Panc1 (cell line): ENCODE measurements around the gene VPS29. TPM values are rescaled to one million over a fixed set of nuclear protein-coding genes. Genes with fewer than 3 reads are reported as not detected.
"Not testable (repeated sequence)": the region's sequence is repeated elsewhere in the genome, so short reads cannot be mapped to it uniquely, and the experiment has no call there.

ENCODE experiments used
- ATAC-seq: fragments of 200-7000 bp; cut with Tn5 transposase; 2 replicates; pipeline ENCODE4 v1.9.1; 2020; ENCODE audit warnings: mild to moderate bottlenecking, moderate library complexity
- BruUV-seq: library from RNA; stranded (reverse); fragments of 400-500 nt; replicated peaks from 2 replicates; lab custom pipeline; 2021; lab: Mats Ljungman, UMichigan
- CTCF ChIA-PET: fragments of 300-600 bp; sonication (Branson Sonifier 250); formaldehyde crosslinking; loops from one replicate; lab custom pipeline; 2022; ENCODE audit warnings: antibody characterized with exemption; lab: Charles Lee
- POLR2A ChIA-PET: fragments of 300-600 bp; sonication (Branson Sonifier 250); formaldehyde crosslinking; loops from one replicate; lab custom pipeline; 2022; ENCODE audit warnings: antibody characterized with exemption; lab: Charles Lee
- DNase-seq: peaks from one replicate; pipeline ENCODE4 v3.0.0-alpha.2; 2010; ENCODE audit warnings: low read depth, low spot score
- H3K27ac ChIP-seq: 2 replicates; pipeline ENCODE4 v1.5.1; 2011; ENCODE audit warnings: mild to moderate bottlenecking, low read length, inconsistent platforms
- H3K27me3 ChIP-seq: fragments of 200-500 bp; sonication (Bioruptor generic); 2 replicates; pipeline ENCODE4 v1.6.0; 2014; ENCODE audit warnings: low read length, inconsistent platforms; ENCODE audit not compliant: control insufficient read depth, insufficient read depth
- H3K36me3 ChIP-seq: fragments of 200-500 bp; sonication (Bioruptor generic); 2 replicates; pipeline ENCODE4 v1.5.1; 2014; ENCODE audit warnings: inconsistent platforms, mild to moderate bottlenecking, low read length, moderate library complexity; ENCODE audit not compliant: control insufficient read depth, insufficient read depth
- H3K4me1 ChIP-seq: 2 replicates; pipeline ENCODE4 v1.5.1; 2011; ENCODE audit warnings: inconsistent platforms, mild to moderate bottlenecking, low read length, moderate library complexity; ENCODE audit not compliant: control insufficient read depth, insufficient read depth
- H3K4me3 ChIP-seq, 2 experiments: 2 replicates each; pipeline ENCODE4 v1.5.1; 2011 to 2012; ENCODE audit warnings: low read depth in 2 of 2, low read length in 2 of 2, mild to moderate bottlenecking in 2 of 2, inconsistent platforms in 1 of 2, moderate library complexity in 1 of 2
- H3K9me3 ChIP-seq: fragments of 200-500 bp; sonication (Bioruptor generic); 2 replicates; pipeline ENCODE4 v1.5.1; 2014; ENCODE audit warnings: low read depth, mild to moderate bottlenecking, inconsistent platforms, low read length, moderate library complexity; ENCODE audit not compliant: control insufficient read depth, insufficient read depth
- CTCF ChIP-seq: fragments of 450-650 bp; IDR thresholded peaks from 2 replicates; pipeline ENCODE4 v1.5.1; 2017; ENCODE audit warnings: mild to moderate bottlenecking
- POLR2AphosphoS5 ChIP-seq: IDR thresholded peaks from 2 replicates; pipeline ENCODE4 v1.6.1; 2012; ENCODE audit warnings: mild to moderate bottlenecking, low read depth, low read length, moderate library complexity
- SIN3A ChIP-seq: IDR thresholded peaks from 2 replicates; pipeline ENCODE4 v1.6.1; 2012; ENCODE audit warnings: low read depth, mild to moderate bottlenecking, low read length, moderate library complexity, borderline replicate concordance; ENCODE audit not compliant: insufficient read depth
- TCF7L2 ChIP-seq: IDR thresholded peaks from 2 replicates; pipeline ENCODE4 v1.6.1; 2011; ENCODE audit warnings: mild to moderate bottlenecking, low read depth, low read length, inconsistent platforms
- in situ Hi-C: cut with HindIII; loops from 2 replicates; pipeline ENCODE4 v1.10.0; 2016; ENCODE audit warnings: low sequenced_read_pairs, low pct_unique_long_range_greater_than_20kb
- intact Hi-C: fragments of 100-400 bp; cut with micrococcal nuclease; formaldehyde crosslinking; loops from one replicate; pipeline ENCODE4 v1.10.0; 2022; ENCODE audit not compliant: unreplicated experiment
- total RNA-seq: library from RNA; stranded (reverse); gene quantifications from one replicate; pipeline ENCODE4 v1.2.1, GENCODE V29; 2021; ENCODE audit not compliant: unreplicated experiment
- TF ChIP-seq, protein P1 (sequence below), 2 experiments: IDR thresholded peaks; 2 replicates each; pipeline ENCODE4 v1.6.1; 2011 to 2012; ENCODE audit warnings: low read depth in 2 of 2, control low read depth in 1 of 2, low read length in 1 of 2, mild to moderate bottlenecking in 1 of 2, moderate library complexity in 1 of 2; ENCODE audit not compliant: insufficient read depth in 1 of 2

The VPS29 gene
- total RNA-seq, 1 experiment from 2014 or later: 128 TPM

- BruUV-seq: no TSS peak
- H3K27ac ChIP-seq: no peak overlapping the region
- TF ChIP-seq CTCF: no peak
- no peak for TF ChIP-seq SIN3A
- TF ChIP-seq TCF7L2: no peak
- TF ChIP-seq, protein P1, sequence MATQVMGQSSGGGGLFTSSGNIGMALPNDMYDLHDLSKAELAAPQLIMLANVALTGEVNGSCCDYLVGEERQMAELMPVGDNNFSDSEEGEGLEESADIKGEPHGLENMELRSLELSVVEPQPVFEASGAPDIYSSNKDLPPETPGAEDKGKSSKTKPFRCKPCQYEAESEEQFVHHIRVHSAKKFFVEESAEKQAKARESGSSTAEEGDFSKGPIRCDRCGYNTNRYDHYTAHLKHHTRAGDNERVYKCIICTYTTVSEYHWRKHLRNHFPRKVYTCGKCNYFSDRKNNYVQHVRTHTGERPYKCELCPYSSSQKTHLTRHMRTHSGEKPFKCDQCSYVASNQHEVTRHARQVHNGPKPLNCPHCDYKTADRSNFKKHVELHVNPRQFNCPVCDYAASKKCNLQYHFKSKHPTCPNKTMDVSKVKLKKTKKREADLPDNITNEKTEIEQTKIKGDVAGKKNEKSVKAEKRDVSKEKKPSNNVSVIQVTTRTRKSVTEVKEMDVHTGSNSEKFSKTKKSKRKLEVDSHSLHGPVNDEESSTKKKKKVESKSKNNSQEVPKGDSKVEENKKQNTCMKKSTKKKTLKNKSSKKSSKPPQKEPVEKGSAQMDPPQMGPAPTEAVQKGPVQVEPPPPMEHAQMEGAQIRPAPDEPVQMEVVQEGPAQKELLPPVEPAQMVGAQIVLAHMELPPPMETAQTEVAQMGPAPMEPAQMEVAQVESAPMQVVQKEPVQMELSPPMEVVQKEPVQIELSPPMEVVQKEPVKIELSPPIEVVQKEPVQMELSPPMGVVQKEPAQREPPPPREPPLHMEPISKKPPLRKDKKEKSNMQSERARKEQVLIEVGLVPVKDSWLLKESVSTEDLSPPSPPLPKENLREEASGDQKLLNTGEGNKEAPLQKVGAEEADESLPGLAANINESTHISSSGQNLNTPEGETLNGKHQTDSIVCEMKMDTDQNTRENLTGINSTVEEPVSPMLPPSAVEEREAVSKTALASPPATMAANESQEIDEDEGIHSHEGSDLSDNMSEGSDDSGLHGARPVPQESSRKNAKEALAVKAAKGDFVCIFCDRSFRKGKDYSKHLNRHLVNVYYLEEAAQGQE (IDR thresholded peaks at IDR 0.05; ENCODE audit: insufficient read depth in 1 of 2, low read depth in 2 of 2, low read length in 1 of 2): no peak
- ChIA-PET CTCF (no interaction called here), POLR2A (no interaction called here)
- no peak overlapping the region for H3K4me3 ChIP-seq
- intact Hi-C loops: no loop called here
- 0 out of 2 replicates have a peak, but pooled peaks cover 3% of the 10 kb centered on the region for H3K4me1 ChIP-seq
- no peaks in the 10 kb centered on the region for H3K36me3 ChIP-seq
- H3K27me3 ChIP-seq: no peaks in the 10 kb centered on the region
- in situ Hi-C loops: no loop called here
- ATAC-seq (no peak), DNase-seq (no peak)
- H3K9me3 ChIP-seq: no peaks in the 10 kb centered on the region
These were observed 45.2 kb upstream of the VPS29 start for GRCh38 chr12:110547090-110547489.

- DNase-seq (no peak), ATAC-seq (no peak; the same call in 1 of the 2 replicates)
- TF ChIP-seq SIN3A: no peak
- Histone ChIP-seq H3K36me3 (no peaks in the 10 kb centered on the region), H3K4me1 (0 out of 2 replicates have a peak, but pooled peaks cover 3% of the 10 kb centered on the region), H3K27ac (no peak overlapping the region), H3K4me3 (no peak overlapping the region), H3K9me3 (no peaks in the 10 kb centered on the region), H3K27me3 (no peaks in the 10 kb centered on the region)
- intact Hi-C loops (no loop called here), in situ Hi-C loops (no loop called here)
- POLR2A ChIA-PET: no interaction called here
- CTCF ChIA-PET: no interaction called here
- no TSS peak for BruUV-seq
These were observed 44.4 kb upstream of the VPS29 start for GRCh38 chr12:110546339-110546738.

DNA sequence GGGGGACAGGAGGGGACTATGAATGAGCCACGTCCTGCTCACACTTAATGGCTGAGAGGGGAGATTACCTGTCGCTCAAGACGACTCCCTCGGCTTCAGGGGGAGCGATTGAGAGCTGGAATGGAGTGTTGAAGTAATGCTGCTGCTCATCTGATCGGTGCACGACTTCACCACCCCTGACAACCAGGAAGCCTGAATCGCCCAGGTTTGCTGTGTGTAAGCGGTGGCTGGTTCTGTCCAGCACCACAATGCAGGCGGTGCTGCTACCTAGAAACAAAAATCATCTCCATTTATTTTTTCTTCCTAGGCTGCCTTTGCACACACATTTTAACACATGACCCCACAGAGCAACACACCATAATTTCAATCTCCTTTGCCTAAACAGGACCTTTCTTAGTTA, 43.9 kb upstream of the VPS29 start:
- ChIA-PET CTCF (no interaction called here), POLR2A (no interaction called here)
- no peak overlapping the region for H3K4me3 ChIP-seq
- intact Hi-C loops: no loop called here
- DNase-seq (no peak), ATAC-seq (no peak)
- H3K4me1 ChIP-seq: 0 out of 2 replicates have a peak, but pooled peaks cover 3% of the 10 kb centered on the region
- no peaks in the 10 kb centered on the region for H3K9me3 ChIP-seq
- no peak for TF ChIP-seq TCF7L2
- no peak for TF ChIP-seq CTCF
- TF ChIP-seq SIN3A: no peak
- TF ChIP-seq, protein P1 (IDR thresholded peaks at IDR 0.05; ENCODE audit: insufficient read depth in 1 of 2, low read depth in 2 of 2, low read length in 1 of 2): no peak
- no peak for TF ChIP-seq POLR2AphosphoS5
- H3K27ac ChIP-seq: no peak overlapping the region
- no TSS peak for BruUV-seq
- H3K36me3 ChIP-seq: no peaks in the 10 kb centered on the region
- in situ Hi-C loops: no loop called here
- H3K27me3 ChIP-seq: no peaks in the 10 kb centered on the region

GRCh38 chr12:110545259-110545658, 43.3 kb upstream of the VPS29 start:
- H3K36me3 ChIP-seq, H3K4me1 ChIP-seq, H3K4me3 ChIP-seq, DNase-seq, CTCF ChIA-PET, H3K27me3 ChIP-seq, ATAC-seq, in situ Hi-C loops, H3K9me3 ChIP-seq, intact Hi-C loops, POLR2A ChIA-PET, H3K27ac ChIP-seq, BruUV-seq: not testable (repeated sequence)
